GM12873 (cell line): ENCODE measurements around the gene SIRT2.

ENCODE experiments used
- TF ChIP-seq, protein P1 (sequence below): IDR thresholded peaks from 2 replicates; pipeline ENCODE4 v1.5.1; 2012; ENCODE audit warnings: low read depth, mild to moderate bottlenecking, moderate library complexity, low read length, control low read depth; ENCODE audit not compliant: insufficient read depth; ENCODE audit errors: missing control alignments

Gene SIRT2

DNA sequence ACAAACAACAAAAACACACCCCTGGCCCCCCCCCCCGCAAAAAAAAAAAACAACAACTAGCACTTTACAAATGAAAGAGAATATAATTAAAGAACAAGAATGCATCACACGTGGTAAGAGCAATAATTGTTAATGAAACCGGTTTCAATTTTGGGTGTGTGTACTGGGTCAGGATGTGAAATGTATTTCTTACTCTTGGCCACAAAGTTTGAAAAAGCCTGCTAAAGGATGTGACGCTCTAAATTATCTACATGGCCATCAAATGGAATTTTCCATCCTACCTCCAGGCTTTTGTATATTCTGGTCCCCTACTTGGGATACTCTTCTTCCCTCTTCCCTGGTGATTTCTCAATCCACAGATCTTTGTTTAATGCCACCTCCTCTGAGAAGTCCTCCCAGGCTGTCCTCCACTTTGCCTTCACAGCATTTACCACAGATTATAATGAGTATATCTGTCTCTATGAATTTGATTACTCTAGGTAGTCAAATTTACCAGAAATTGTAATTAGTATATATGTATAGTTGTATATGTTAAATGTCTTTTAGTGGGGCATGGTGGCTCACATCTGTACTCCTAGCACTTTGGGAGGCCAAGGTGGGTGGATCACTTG is 29.1 kb upstream of the SIRT2 start:
- TF ChIP-seq, protein P1, sequence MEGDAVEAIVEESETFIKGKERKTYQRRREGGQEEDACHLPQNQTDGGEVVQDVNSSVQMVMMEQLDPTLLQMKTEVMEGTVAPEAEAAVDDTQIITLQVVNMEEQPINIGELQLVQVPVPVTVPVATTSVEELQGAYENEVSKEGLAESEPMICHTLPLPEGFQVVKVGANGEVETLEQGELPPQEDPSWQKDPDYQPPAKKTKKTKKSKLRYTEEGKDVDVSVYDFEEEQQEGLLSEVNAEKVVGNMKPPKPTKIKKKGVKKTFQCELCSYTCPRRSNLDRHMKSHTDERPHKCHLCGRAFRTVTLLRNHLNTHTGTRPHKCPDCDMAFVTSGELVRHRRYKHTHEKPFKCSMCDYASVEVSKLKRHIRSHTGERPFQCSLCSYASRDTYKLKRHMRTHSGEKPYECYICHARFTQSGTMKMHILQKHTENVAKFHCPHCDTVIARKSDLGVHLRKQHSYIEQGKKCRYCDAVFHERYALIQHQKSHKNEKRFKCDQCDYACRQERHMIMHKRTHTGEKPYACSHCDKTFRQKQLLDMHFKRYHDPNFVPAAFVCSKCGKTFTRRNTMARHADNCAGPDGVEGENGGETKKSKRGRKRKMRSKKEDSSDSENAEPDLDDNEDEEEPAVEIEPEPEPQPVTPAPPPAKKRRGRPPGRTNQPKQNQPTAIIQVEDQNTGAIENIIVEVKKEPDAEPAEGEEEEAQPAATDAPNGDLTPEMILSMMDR = no peak

DNA sequence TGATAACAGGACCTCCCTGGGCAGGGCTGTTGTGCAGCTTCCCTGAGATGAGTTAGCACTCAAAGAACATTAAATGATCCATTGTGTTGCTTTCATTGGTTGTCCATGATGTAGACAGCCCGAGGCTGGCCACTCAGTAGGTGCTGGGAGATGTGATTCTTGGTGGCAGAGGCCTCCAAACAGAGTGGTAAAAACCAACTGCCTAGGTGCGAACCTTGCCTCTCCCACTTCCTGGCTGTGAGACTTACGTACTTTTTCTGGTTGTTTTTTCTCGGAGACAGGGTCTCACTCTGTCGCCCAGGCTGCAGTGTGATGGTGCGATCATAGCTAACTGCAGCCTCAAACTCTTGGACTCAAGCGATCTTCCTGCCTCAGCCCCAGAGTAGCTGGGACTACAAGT is 25.0 kb upstream of the SIRT2 start:
- TF ChIP-seq, protein P1 = no peak

DNA sequence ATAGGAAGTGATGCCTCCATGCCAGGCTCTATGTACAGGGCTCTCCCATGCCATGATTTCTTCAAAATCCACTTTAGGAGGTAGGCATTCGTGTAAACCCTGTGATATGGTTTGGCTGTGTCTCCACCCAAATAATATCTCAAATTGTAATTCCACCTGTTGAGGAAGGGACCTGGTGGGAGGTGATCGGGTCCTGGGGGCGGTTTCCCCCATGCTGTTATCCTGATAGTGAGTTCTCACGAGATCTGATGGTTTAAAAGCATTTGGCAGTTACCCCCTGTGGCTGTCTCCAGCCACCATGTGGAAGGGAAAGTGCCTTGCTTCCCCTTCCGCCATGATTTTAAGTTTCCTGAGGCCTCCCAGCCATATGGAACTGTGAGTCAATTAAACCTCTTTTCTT is 23.1 kb upstream of the SIRT2 start:
- TF ChIP-seq, protein P1 = no peak

DNA sequence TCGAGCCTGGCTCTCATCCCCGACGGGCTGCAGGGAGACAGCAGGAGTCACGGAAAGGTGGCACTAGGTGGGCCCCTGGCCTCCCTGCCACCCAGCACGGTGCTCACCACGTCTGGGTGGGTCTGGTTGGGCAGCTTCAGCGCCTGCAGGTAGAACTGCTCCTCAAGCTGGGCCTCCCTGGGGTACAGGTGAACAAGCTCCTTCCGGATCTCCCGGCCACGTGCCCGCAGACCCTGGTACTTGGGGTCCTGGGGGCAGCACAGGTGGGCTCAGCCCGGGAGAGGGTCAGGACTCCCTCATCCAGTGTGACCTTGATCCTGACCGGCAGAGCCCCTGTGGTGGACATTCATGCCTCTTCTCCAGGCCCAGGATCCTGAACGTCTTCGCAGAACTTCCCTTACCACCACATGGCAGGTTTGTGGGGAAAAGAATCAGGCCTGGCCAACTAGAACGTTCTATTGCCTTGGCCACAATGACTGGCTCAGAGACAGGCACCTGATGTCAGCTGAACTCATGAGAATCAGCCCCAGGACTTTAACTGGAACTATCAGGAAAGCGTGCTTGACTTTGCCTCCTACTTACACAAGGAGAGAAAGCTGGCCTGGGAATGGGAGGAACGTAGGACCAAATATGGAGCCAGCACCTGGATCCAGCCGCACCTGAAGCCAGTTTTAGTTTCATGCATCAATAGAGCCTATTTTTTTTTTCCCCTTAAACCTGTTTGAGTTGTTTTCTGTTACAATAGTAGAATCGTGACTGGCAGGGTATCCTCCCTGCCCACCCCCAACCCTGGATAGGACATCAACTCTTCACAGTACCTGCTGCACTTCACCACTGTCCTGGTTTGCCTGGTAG is 22.2 kb upstream of the SIRT2 start:
- TF ChIP-seq, protein P1 = no peak

DNA sequence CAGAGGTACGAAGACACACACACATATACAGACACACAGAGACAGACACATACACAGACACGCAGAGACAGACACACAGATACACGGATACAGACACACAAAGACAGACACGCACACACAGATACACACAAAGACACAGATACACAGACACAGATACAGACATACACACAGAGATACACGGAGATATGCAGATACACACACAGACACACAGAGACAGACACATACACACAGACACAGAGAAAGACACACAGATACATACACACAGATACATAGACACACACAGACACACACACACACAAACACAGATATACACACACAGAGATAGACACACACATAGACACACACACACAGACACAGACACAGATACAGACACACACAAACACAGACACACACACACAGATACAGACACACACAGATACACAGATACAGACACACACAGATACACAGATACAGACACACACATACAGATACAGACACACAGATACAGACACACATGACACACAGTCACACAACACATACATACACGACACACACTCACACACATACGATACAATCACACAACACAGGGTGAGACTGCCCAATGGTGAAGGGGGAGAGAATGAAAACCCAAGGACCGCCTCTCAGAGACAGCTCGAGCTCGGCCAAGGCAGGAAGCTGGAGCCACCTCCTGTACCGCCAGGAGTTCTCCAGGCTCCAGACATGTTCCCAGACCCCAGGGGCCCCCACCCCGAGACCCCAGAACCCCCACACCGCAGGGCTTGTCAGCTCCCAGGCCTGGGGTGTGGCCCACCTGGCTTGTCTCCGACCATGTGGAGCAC is 21.4 kb upstream of the SIRT2 start:
- TF ChIP-seq, protein P1 = no peak

DNA sequence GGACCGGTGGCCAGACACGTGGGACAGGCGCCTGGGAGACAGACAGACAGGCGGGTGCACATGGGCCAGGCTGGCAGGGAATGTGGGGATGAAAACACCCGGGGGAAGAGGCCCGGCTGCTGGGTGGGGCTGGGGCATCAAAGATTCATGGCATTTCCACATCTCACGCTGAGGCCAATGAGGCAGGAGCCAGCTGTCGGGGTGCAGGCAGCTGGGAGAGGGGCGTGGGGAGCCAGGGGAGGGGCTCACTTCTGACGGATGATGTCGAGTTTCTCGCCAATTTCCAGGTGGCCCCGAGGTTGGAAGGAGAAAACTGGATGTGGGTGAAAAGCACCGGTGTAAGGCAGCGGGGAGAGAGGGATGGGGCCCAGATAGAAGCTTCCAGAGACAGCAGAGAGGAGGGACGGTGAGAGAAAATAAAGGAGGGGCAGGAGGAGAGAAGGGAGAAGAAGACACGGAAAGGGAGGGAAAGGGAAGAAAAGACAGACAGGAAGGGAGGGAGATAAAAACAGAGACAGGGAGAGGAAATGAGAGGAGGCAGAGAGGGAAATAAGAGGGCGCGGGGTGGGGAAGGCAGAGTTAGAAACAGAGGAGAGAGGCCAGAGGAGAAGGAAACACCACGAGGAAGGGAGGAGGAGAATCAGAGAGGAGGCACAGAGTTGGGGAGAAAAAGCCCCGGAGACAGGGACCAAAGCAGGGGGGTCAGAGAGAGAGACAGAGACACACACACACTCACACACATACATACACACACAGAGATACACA is 20.6 kb upstream of the SIRT2 start:
- TF ChIP-seq, protein P1 = no peak

DNA sequence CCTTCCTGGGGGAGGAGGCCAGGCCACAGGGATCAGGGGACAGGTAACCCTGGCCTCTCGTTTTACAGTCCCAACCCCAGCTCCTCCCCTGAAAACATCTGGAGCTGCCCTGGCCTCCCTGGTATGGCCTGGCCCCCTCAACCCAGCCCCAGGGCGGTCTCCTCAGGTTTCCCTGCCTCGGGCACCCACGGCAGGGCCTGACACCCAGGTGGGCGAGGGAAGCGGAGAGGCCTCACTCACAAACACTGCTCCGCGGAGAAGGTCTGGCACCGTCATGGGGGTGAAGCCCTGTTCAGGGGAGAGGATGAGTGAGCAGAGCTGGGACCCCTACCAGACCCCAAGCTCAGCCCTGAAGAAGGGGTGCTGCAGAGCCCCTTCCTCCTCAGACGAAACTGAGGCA is 19.1 kb upstream of the SIRT2 start:
- TF ChIP-seq, protein P1 = no peak
